Natural killer cell (primary cell): ENCODE results near the gene GRIA3. TPM values are rescaled to one million over a fixed set of nuclear protein-coding genes. Genes with fewer than 3 reads are reported as not detected.

Experiments used
- ATAC-seq, 3 donors: fragments of 150-1000 bp in 2 of 3; fragments of 200-7000 bp in 1 of 3; cut with Tn5 transposase; 1 replicate in 1 of 3; 2 replicates in 2 of 3; pipeline ENCODE4 v1.10.0; 2021; ENCODE audit warnings: mild to moderate bottlenecking in 2 of 3, moderate library complexity in 2 of 3
- DNase-seq, 2 donors: peaks; one replicate each; pipeline versions ENCODE4 v3.0.0 to v3.0.0-alpha.2; 2013 to 2021; ENCODE audit warnings: mixed read lengths in 1 of 2
- H3K27ac ChIP-seq: one replicate; pipeline ENCODE4 v1.5.1; 2013; ENCODE audit warnings: mild to moderate bottlenecking, low read length
- H3K27me3 ChIP-seq: one replicate; pipeline ENCODE4 v1.6.1; 2013; ENCODE audit warnings: low read length; ENCODE audit not compliant: control insufficient read depth, insufficient read depth
- H3K36me3 ChIP-seq: one replicate; pipeline ENCODE4 v1.6.1; 2013; ENCODE audit warnings: low read length; ENCODE audit not compliant: control insufficient read depth, insufficient read depth
- H3K4me1 ChIP-seq: one replicate; pipeline ENCODE4 v1.6.1; 2013; ENCODE audit warnings: low read length; ENCODE audit not compliant: control insufficient read depth, insufficient read depth
- H3K4me3 ChIP-seq: one replicate; pipeline ENCODE4 v1.5.1; 2013; ENCODE audit warnings: low read length
- H3K9me3 ChIP-seq: one replicate; pipeline ENCODE4 v1.6.1; 2013; ENCODE audit warnings: low read length; ENCODE audit not compliant: control insufficient read depth, insufficient read depth
- H3K27ac Mint-ChIP-seq, 2 donors: one replicate each; pipeline ENCODE4 v1.8.0; 2022; ENCODE audit warnings: mild to moderate bottlenecking in 2 of 2, mixed read lengths in 2 of 2, moderate library complexity in 1 of 2
- H3K27me3 Mint-ChIP-seq, 2 donors: one replicate each; pipeline ENCODE4 v1.8.0; 2022; ENCODE audit warnings: low read depth in 2 of 2, mixed read lengths in 2 of 2
- H3K36me3 Mint-ChIP-seq: one replicate; pipeline ENCODE4 v1.8.0; 2022; ENCODE audit warnings: mixed read lengths
- H3K4me1 Mint-ChIP-seq, 2 donors: one replicate each; pipeline ENCODE4 v1.8.0; 2022; ENCODE audit warnings: mixed read lengths in 2 of 2
- H3K4me3 Mint-ChIP-seq: one replicate; pipeline ENCODE4 v1.8.0; 2022; ENCODE audit warnings: mild to moderate bottlenecking, moderate library complexity, mixed read lengths
- H3K9me3 Mint-ChIP-seq, 2 donors: one replicate each; pipeline ENCODE4 v1.8.0; 2022; ENCODE audit warnings: mixed read lengths in 2 of 2
- CTCF ChIP-seq: fragments of 200-600 bp; IDR thresholded peaks from one replicate; pipeline ENCODE4 v1.8.0; 2022; ENCODE audit warnings: antibody characterized with exemption
- WGBS: methylation state at CpG from one replicate; pipeline ENCODE4 v1.1.7; 2013; ENCODE audit warnings: missing lambda C conversion rate; ENCODE audit not compliant: insufficient coverage; 5-methylcytosine and 5-hydroxymethylcytosine counted together
- intact Hi-C: fragments of 100-400 bp; cut with micrococcal nuclease; formaldehyde crosslinking; loops from one replicate; pipeline ENCODE4 v1.14.2; 2022
- total RNA-seq, 4 donors: library from RNA; stranded (reverse); fragments of 120-200 nt in 1 of 4; gene quantifications; one replicate each; pipeline versions ENCODE4 v1.2.3 to v1.2.4, GENCODE V29; 2013 to 2022

Gene GRIA3
- total RNA-seq, 3 donors from 2014 or later (not counting 1 experiment from before 2014, with no cell fraction given) = not detected

GRCh38 chrX:123424546-123424945 is 240.5 kb downstream of the GRIA3 start:
- H3K27me3 ChIP-seq = no peaks in the 10 kb centered on the region
- Mint-ChIP-seq H3K4me3 (no peak overlapping the region), H3K36me3 (no peaks in the 10 kb centered on the region), H3K27me3 (no peaks in the 10 kb centered on the region), H3K27ac (no peak overlapping the region), H3K9me3 (no peaks in the 10 kb centered on the region), H3K4me1 (no peaks in the 10 kb centered on the region)
- no peak overlapping the region for H3K27ac ChIP-seq
- H3K4me3 ChIP-seq = no peak overlapping the region
- intact Hi-C loops = no loop called here
- ATAC-seq (no peak), DNase-seq (no peak)
- no peaks in the 10 kb centered on the region for H3K36me3 ChIP-seq
- no peaks in the 10 kb centered on the region for H3K4me1 ChIP-seq
- no peaks in the 10 kb centered on the region for H3K9me3 ChIP-seq
- no peak for TF ChIP-seq CTCF

- no peaks in the 10 kb centered on the region for H3K4me1 ChIP-seq
- H3K27me3 Mint-ChIP-seq = no peaks in the 10 kb centered on the region
- H3K4me1 Mint-ChIP-seq = no peaks in the 10 kb centered on the region
- intact Hi-C loops = no loop called here
- ATAC-seq = no peak
- no peaks in the 10 kb centered on the region for H3K36me3 Mint-ChIP-seq
- H3K9me3 ChIP-seq = no peaks in the 10 kb centered on the region
- TF ChIP-seq CTCF = no peak
- H3K27ac Mint-ChIP-seq = no peak overlapping the region
- no peaks in the 10 kb centered on the region for H3K9me3 Mint-ChIP-seq
- H3K4me3 Mint-ChIP-seq = no peak overlapping the region
- no peak overlapping the region for H3K4me3 ChIP-seq
- no peak overlapping the region for H3K27ac ChIP-seq
- WGBS = no CpG with 5 or more reads among the region's 2 CpGs
- H3K36me3 ChIP-seq = no peaks in the 10 kb centered on the region
- no peak for DNase-seq
- H3K27me3 ChIP-seq = no peaks in the 10 kb centered on the region
Measured at GRCh38 chrX:123425471-123425870, 241.4 kb downstream of the GRIA3 start.

GRCh38 chrX:123425904-123426303 is 241.8 kb downstream of the GRIA3 start:
- no peak overlapping the region for H3K4me3 ChIP-seq
- ATAC-seq = no peak
- Mint-ChIP-seq H3K9me3 (no peaks in the 10 kb centered on the region), H3K36me3 (no peaks in the 10 kb centered on the region), H3K4me1 (no peaks in the 10 kb centered on the region), H3K27ac (no peak overlapping the region), H3K27me3 (no peaks in the 10 kb centered on the region), H3K4me3 (no peak overlapping the region)
- H3K27ac ChIP-seq = no peak overlapping the region
- H3K36me3 ChIP-seq = no peaks in the 10 kb centered on the region
- intact Hi-C loops = no loop called here
- no peaks in the 10 kb centered on the region for H3K4me1 ChIP-seq
- H3K27me3 ChIP-seq = no peaks in the 10 kb centered on the region
- TF ChIP-seq CTCF = no peak
- 86% methylated on average over 1 of the region's 3 CpGs for WGBS
- DNase-seq = no peak
- no peaks in the 10 kb centered on the region for H3K9me3 ChIP-seq

- ATAC-seq = no peak
- no peak overlapping the region for H3K4me3 ChIP-seq
- no peak for DNase-seq
- intact Hi-C loops = no loop called here
- 100% methylated on average over 2 of the region's 4 CpGs for WGBS
- Mint-ChIP-seq H3K4me1 (no peaks in the 10 kb centered on the region), H3K27me3 (no peaks in the 10 kb centered on the region), H3K27ac (no peak overlapping the region), H3K9me3 (no peaks in the 10 kb centered on the region), H3K36me3 (no peaks in the 10 kb centered on the region), H3K4me3 (no peak overlapping the region)
- H3K27me3 ChIP-seq = no peaks in the 10 kb centered on the region
- TF ChIP-seq CTCF = no peak
- H3K9me3 ChIP-seq = no peaks in the 10 kb centered on the region
- no peak overlapping the region for H3K27ac ChIP-seq
- no peaks in the 10 kb centered on the region for H3K4me1 ChIP-seq
- no peaks in the 10 kb centered on the region for H3K36me3 ChIP-seq
Measured at GRCh38 chrX:123432361-123433150, 248.5 kb downstream of the GRIA3 start.
